GM12873 (cell line): ENCODE results near the gene NKAIN1.

Experiments
- TF ChIP-seq, protein P1 (sequence below): IDR thresholded peaks from 2 replicates; pipeline ENCODE4 v1.5.1; 2012; ENCODE audit warnings: low read depth, mild to moderate bottlenecking, moderate library complexity, low read length, control low read depth; ENCODE audit not compliant: insufficient read depth; ENCODE audit errors: missing control alignments

Gene NKAIN1

DNA sequence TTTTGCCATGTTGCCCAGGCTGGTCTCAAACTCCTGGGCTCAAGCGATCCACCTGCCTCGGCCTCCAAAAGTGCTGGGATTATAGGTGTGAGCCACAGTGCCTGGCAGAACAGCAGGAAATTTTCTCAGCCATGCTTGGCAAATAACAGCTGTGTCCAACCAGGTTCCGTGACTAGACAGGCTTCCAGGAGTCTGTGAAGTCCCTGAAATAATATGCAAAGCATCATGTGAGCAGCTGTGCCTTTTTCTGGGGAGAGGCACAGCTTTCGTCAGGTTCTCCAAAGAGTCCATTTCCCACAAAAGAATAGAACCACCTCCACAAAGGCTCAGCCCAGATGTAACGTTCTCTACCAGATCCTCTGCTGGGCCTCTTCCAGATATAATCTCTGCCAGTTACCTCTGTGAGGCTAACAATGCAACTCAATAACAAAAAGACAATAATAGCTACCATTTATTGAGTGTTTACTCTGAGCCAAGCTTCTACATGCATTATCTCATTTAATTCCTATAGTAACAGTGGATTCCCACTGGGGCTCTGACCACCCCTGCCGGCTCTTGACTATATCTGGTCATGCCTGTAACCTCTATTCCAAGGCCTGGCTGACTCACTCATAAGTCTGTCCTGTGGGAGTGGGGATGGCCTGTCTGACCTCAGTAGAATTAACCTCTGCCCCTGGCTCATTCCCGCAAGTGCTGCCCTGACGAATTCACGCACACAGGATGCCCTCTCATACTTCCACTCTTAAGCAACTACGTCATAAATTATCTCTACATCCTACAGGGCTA lies 4.0 kb upstream of the NKAIN1 start:
- TF ChIP-seq, protein P1, sequence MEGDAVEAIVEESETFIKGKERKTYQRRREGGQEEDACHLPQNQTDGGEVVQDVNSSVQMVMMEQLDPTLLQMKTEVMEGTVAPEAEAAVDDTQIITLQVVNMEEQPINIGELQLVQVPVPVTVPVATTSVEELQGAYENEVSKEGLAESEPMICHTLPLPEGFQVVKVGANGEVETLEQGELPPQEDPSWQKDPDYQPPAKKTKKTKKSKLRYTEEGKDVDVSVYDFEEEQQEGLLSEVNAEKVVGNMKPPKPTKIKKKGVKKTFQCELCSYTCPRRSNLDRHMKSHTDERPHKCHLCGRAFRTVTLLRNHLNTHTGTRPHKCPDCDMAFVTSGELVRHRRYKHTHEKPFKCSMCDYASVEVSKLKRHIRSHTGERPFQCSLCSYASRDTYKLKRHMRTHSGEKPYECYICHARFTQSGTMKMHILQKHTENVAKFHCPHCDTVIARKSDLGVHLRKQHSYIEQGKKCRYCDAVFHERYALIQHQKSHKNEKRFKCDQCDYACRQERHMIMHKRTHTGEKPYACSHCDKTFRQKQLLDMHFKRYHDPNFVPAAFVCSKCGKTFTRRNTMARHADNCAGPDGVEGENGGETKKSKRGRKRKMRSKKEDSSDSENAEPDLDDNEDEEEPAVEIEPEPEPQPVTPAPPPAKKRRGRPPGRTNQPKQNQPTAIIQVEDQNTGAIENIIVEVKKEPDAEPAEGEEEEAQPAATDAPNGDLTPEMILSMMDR: no peak

DNA sequence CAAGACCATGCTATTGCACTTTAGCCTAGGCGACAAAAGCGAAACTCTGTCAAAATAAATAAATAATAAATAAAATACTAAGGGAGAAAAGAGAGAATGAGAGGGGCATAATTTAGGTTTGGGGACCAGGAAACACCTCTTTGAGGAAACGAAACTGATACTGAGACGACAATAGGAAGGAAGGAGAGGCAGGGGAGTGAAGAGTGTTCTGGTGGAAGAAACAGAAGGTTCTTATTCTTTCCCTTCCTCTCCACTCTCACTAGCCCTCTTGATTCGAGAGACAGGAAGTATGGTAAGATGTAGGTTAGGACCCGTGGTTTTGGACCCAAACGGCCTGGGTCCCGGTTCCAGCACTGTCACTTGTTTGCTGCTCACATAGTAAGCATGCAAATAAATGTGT lies 1.6 kb upstream of the NKAIN1 start:
- TF ChIP-seq, protein P1: no peak

DNA sequence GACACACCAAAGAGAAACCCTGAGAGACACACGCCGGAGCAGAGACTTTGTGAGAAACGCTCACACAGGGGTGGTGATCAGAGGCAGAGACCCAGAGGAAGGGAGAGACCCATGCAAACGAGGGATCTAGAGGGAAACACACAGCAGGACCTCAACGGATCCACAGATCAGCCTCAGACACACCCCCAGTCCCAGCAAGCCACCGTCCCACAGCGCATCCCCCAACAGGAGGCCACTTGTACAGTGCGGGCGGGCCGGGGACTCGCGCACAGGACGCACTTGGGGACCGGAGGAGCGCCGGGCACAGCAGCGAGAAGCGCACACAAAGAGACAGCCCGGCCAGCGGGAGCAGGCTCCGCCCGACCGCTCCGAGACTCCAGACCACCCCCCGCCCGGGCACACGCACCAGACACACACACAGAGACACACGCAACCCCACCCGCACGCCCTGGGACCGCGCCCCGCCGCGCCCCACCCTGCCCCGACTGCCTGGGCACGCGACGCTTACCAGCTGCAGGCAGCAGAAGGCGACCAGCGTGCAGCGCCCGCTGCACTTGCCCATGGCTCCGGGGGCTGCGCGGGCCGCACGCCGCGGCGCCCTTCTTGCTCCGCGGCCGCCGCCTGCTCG lies 587 bp downstream of the NKAIN1 start:
- TF ChIP-seq, protein P1: no peak

DNA sequence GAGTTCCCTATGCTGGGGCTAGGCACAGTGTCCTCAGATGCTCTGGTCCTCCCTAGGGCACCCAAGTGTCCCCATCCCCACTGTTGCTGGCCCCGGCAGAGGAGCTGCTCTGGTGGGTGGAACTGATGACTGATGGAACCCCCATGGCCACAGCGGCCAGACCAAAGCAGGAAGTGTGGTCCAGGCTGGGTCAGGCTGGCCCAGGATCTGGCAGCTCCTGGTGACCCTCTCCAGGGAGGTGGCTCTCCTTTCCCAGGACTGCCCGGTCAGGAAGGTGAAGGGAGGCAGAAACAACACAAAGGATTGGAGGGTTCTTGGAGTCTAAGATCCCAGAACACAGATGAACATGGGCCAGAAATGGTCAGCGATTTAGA lies 1.1 kb downstream of the NKAIN1 start:
- TF ChIP-seq, protein P1: no peak

DNA sequence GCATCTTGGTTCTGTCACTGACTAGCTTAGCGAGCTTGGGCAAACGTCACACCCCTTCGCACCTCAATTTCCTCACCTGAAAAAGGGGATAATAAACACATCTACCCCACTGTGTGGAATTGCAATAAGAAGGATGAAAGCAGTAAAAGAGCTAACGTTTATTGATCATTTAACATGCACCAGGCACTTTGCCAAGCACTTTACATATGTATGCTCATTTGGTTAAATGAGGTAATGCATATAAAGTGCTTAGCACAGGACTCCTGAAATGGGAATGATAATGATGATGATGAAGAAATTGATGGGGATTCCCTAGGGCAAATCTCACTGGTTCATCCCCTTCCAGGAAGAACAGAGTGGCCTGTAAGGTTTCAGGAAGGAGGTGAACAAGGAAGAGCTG lies 4.8 kb downstream of the NKAIN1 start:
- TF ChIP-seq, protein P1: no peak

DNA sequence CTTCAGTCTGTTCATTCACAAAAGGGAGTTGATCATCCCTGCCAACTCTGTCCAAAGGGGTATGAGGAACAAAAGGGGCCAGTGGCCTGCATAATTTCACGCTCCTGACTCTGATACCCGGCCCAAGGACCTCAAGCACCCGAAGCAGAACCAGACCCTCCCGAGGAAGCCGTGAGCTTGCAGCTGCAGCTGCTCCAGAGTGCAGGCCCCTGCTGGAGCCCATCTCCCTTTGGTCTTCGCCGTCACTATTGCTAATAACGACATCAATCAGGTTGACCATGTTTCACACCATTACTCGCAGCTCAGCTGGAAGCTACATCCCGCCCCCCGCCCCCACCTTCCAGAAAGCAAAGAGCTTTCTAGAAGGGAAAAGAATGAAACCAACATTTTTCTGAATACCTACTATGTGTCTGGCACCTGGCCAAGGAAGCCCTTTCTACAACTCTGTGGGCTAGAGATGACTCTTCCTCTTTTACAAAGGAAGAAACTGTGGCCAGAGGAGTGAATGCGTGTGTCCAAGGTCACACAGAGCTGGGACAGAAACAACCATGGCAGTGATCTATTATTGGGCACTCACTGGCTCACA lies 5.5 kb downstream of the NKAIN1 start:
- TF ChIP-seq, protein P1: no peak

DNA sequence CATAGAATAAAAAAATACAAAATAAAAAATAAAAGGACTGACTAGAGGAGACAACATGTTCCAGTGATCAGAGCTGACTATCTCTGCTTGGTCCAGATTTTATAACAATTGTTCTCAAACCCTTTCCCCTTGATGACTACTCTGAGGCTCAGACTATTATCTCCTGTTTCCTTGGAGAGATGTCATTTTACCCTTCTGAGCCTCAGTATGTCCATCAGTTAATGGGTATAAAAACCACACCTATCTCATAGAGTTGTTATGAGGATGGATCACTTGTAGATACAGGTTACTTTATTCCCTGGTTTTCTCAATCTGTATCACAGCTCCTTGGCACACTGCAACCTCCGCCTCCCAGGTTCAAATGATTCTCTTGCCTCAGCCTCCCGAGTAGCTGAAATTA lies 7.0 kb downstream of the NKAIN1 start:
- TF ChIP-seq, protein P1: no peak
